ENCODE measurements around the gene IL10.

DNA sequence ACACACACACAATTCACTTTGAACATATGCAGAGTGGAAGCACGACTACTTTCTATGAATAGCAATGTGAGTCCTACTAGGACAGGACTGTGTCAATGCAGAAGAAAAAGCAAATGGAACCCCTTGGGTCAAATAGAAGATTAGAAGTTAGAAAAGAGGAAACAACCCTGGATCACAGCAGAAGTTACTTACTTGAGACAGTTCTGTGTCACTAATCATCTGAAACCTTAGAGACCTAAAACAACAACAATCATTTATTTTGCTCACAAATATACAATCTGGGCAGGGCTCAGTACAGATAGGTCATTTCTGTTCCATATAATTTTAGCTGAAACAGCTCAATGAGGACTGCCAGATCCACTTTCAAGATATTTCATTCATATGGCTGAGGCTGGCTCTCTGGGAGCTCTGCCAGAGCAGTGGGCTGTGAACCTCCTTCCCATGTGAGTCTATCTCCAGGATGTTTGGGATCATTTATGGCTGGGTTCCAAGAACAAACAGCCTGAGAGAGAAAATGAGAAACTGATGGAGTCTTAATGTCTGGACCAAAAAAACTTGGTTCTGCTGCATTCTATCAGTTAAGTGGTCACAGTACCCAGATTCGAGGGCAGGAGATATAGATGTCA is 42.5 kb upstream of the IL10 start:
- TF ChIP-seq, protein P1, sequence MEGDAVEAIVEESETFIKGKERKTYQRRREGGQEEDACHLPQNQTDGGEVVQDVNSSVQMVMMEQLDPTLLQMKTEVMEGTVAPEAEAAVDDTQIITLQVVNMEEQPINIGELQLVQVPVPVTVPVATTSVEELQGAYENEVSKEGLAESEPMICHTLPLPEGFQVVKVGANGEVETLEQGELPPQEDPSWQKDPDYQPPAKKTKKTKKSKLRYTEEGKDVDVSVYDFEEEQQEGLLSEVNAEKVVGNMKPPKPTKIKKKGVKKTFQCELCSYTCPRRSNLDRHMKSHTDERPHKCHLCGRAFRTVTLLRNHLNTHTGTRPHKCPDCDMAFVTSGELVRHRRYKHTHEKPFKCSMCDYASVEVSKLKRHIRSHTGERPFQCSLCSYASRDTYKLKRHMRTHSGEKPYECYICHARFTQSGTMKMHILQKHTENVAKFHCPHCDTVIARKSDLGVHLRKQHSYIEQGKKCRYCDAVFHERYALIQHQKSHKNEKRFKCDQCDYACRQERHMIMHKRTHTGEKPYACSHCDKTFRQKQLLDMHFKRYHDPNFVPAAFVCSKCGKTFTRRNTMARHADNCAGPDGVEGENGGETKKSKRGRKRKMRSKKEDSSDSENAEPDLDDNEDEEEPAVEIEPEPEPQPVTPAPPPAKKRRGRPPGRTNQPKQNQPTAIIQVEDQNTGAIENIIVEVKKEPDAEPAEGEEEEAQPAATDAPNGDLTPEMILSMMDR (IDR thresholded peaks at IDR 0.05) = no peak
- TF ChIP-seq POLR2A (IDR thresholded peaks at IDR 0.05) = no peak

All from right lobe of liver (tissue), 4 donors.